HepG2 (cell line): ENCODE results near the gene HJURP. TPM values are rescaled to one million over a fixed set of nuclear protein-coding genes. Genes with fewer than 3 reads are reported as not detected.

ENCODE experiments used
- ATAC-seq: fragments of 200-7000 bp; cut with Tn5 transposase; 3 replicates; pipeline ENCODE4 v1.9.1; 2020; ENCODE audit warnings: mild to moderate bottlenecking, moderate library complexity
- BruUV-seq: library from RNA; stranded (reverse); fragments of 400-500 nt; replicated peaks from 2 replicates; lab custom pipeline; 2021; lab: Mats Ljungman, UMichigan
- CTCF ChIA-PET: fragments of 300-600 bp; formaldehyde crosslinking; extraction: SDS; loops from one replicate; lab custom pipeline; 2021; ENCODE audit warnings: low total read pairs, inconsistent platforms, low intra/inter-chr PET ratio; lab: Yijun Ruan, JAX
- POLR2A ChIA-PET: fragments of 350-600 bp; sonication (Branson Sonifier 250); formaldehyde crosslinking; loops from one replicate; lab custom pipeline; 2020; ENCODE audit warnings: antibody characterized with exemption, inconsistent platforms; lab: Yijun Ruan, JAX
- DNase-seq: peaks from one replicate; pipeline ENCODE4 v3.0.0-alpha.2; 2015; ENCODE audit warnings: low spot score
- FAIRE-seq: peaks from 3 replicates; lab custom pipeline; 2011; peaks lifted over from hg19 to GRCh38; lab: Jason Lieb, UNC
- H2AFZ ChIP-seq: one replicate; pipeline ENCODE4 v1.6.1; 2011; ENCODE audit warnings: low read length, inconsistent platforms
- H3K27ac ChIP-seq: fragments of 300-600 bp; 3 replicates; pipeline ENCODE4 v1.8.0; 2011; ENCODE audit warnings: mixed run types, mild to moderate bottlenecking, mixed read lengths, low read length, inconsistent platforms; ENCODE audit not compliant: insufficient read depth; ENCODE audit errors: extremely low read length
- H3K27me3 ChIP-seq, 2 experiments: fragments of 200-600 bp in 1 of 2; 2 replicates in 1 of 2; 3 replicates in 1 of 2; pipeline versions ENCODE4 v1.6.0 to v1.8.0; 2011; ENCODE audit warnings: low read length in 2 of 2, mild to moderate bottlenecking in 2 of 2, moderate library complexity in 2 of 2, inconsistent platforms in 1 of 2; ENCODE audit not compliant: insufficient read depth in 2 of 2, control insufficient read depth in 1 of 2
- H3K36me3 ChIP-seq, 2 experiments: fragments of 200-600 bp in 1 of 2; replicated peaks in 1 of 2; 2 replicates in 1 of 2; 3 replicates in 1 of 2; pipeline versions ENCODE4 v1.5.1 to v1.8.0; 2011; ENCODE audit warnings: low read length in 2 of 2, inconsistent platforms in 1 of 2; ENCODE audit not compliant: insufficient read depth in 2 of 2, control insufficient read depth in 1 of 2
- H3K4me1 ChIP-seq: 2 replicates; pipeline ENCODE4 v1.5.1; 2012; ENCODE audit warnings: low read length, inconsistent platforms; ENCODE audit not compliant: insufficient read depth
- H3K4me2 ChIP-seq: 2 replicates; pipeline ENCODE4 v1.6.0; 2011; ENCODE audit warnings: low read depth, low read length, inconsistent platforms
- H3K4me3 ChIP-seq, 3 experiments: fragments of 200-600 bp in 1 of 3; sonication (generic), shearing (Covaris generic) in 1 of 3; replicated peaks in 1 of 3; 2 replicates each; pipeline ENCODE4 v1.5.1; 2011 to 2016; ENCODE audit warnings: low read length in 3 of 3, inconsistent platforms in 2 of 3, low read depth in 2 of 3, mild to moderate bottlenecking in 2 of 3, control low read depth in 1 of 3, mixed read lengths in 1 of 3; ENCODE audit not compliant: insufficient read depth in 1 of 3
- H3K79me2 ChIP-seq: one replicate; pipeline ENCODE4 v1.6.1; 2011; ENCODE audit warnings: low read length, inconsistent platforms; ENCODE audit not compliant: insufficient read depth
- H3K9ac ChIP-seq: 2 replicates; pipeline ENCODE4 v1.6.0; 2011; ENCODE audit warnings: mild to moderate bottlenecking, low read depth, low read length, inconsistent platforms; ENCODE audit not compliant: insufficient read depth
- H3K9me3 ChIP-seq: 2 replicates; pipeline ENCODE4 v1.5.1; 2012; ENCODE audit warnings: mild to moderate bottlenecking, low read length
- H4K20me1 ChIP-seq: 2 replicates; pipeline ENCODE4 v1.6.0; 2011; ENCODE audit warnings: inconsistent platforms, mild to moderate bottlenecking, low read length, moderate library complexity; ENCODE audit not compliant: insufficient read depth
- CHD2 ChIP-seq: IDR thresholded peaks from 2 replicates; pipeline ENCODE4 v1.6.1; 2011; ENCODE audit warnings: low read depth, low read length, improper control_type of control experiment
- MED8 ChIP-seq: sonication (generic); formaldehyde crosslinking; IDR thresholded peaks from 2 replicates; pipeline ENCODE4 v1.8.1; 2023; ENCODE audit warnings: mild to moderate bottlenecking, missing genetic modification reagents; ENCODE audit not compliant: insufficient replicate concordance
- MIER2 ChIP-seq: IDR thresholded peaks from 2 replicates; pipeline ENCODE4 v1.6.1; 2016; ENCODE audit warnings: missing biosample characterization, missing genetic modification reagents
- NFIB ChIP-seq: sonication (generic); formaldehyde crosslinking; IDR thresholded peaks from 2 replicates; pipeline ENCODE4 v1.9.0; 2021; ENCODE audit warnings: missing genetic modification reagents, mild to moderate bottlenecking, borderline replicate concordance
- NFKBIZ ChIP-seq: IDR thresholded peaks from 2 replicates; pipeline ENCODE4 v1.6.1; 2018; ENCODE audit warnings: missing genetic modification reagents, missing compliant biosample characterization
- RFX5 ChIP-seq: IDR thresholded peaks from 2 replicates; pipeline ENCODE4 v1.6.1; 2011; ENCODE audit warnings: low read depth, low read length, improper control_type of control experiment
- RORA ChIP-seq: sonication (generic); formaldehyde crosslinking; IDR thresholded peaks from 2 replicates; pipeline ENCODE4 v1.5.0; 2020; ENCODE audit warnings: mild to moderate bottlenecking, missing genetic modification reagents, moderate library complexity
- SP2 ChIP-seq: sonication (generic); formaldehyde crosslinking; IDR thresholded peaks from 2 replicates; pipeline ENCODE4 v1.5.1; 2020; ENCODE audit warnings: mild to moderate bottlenecking, missing genetic modification reagents
- ZFP36 ChIP-seq: fragments of 150-350 bp; IDR thresholded peaks from 2 replicates; pipeline ENCODE4 v1.6.1; 2018; ENCODE audit warnings: borderline replicate concordance, low read length, low read depth; ENCODE audit not compliant: partially characterized antibody
- ZFP36L1 ChIP-seq: sonication (generic); formaldehyde crosslinking; IDR thresholded peaks from 2 replicates; pipeline ENCODE4 v1.8.0; 2022; ENCODE audit warnings: mild to moderate bottlenecking, missing genetic modification reagents, moderate library complexity
- ZNF124 ChIP-seq: sonication (generic); formaldehyde crosslinking; IDR thresholded peaks from 2 replicates; pipeline ENCODE4 v1.4.0; 2020; ENCODE audit warnings: missing genetic modification reagents
- ZNF230 ChIP-seq: sonication (generic); formaldehyde crosslinking; IDR thresholded peaks from 2 replicates; pipeline ENCODE4 v1.4.0; 2020; ENCODE audit warnings: mild to moderate bottlenecking, missing genetic modification reagents
- ZNF24 ChIP-seq: fragments of 450-650 bp; IDR thresholded peaks from 2 replicates; pipeline ENCODE4 v1.6.1; 2017; ENCODE audit warnings: antibody characterized with exemption, mild to moderate bottlenecking
- ZNF296 ChIP-seq: sonication (generic); formaldehyde crosslinking; conservative IDR thresholded peaks from 2 replicates; pipeline ENCODE4 v1.5.0; 2020; ENCODE audit warnings: mild to moderate bottlenecking, missing genetic modification reagents
- ZNF558 ChIP-seq: sonication (generic); formaldehyde crosslinking; IDR thresholded peaks from 2 replicates; pipeline ENCODE4 v1.9.0; 2022; ENCODE audit warnings: mild to moderate bottlenecking, missing genetic modification reagents, borderline replicate concordance
- ZNF562 ChIP-seq: sonication (generic); formaldehyde crosslinking; IDR thresholded peaks from 2 replicates; pipeline ENCODE4 v1.8.0; 2022; ENCODE audit warnings: missing genetic modification reagents, borderline replicate concordance
- WGBS: methylation state at CpG from one replicate; pipeline ENCODE4 v1.1.6; 2017; ENCODE audit warnings: low lambda C conversion rate; 5-methylcytosine and 5-hydroxymethylcytosine counted together
- in situ Hi-C: cut with HindIII; loops from 2 replicates; pipeline ENCODE4 v1.10.0; 2017; ENCODE audit warnings: low pct_unique_long_range_greater_than_20kb; ENCODE audit not compliant: extremely low pct_ligation_motif_present
- intact Hi-C: fragments of 100-400 bp; cut with micrococcal nuclease; formaldehyde crosslinking; loops from one replicate; pipeline ENCODE4 v1.10.0; 2022; ENCODE audit not compliant: unreplicated experiment
- polyA plus RNA-seq, 8 experiments: library from polyadenylated mRNA; depleted of rRNA in 3 of 8; stranded (reverse) in 7 of 8; unstranded in 1 of 8; fragments of >200 nt; fragmentation: Illumina TruSeq in 4 of 8; extraction: Trizol in 4 of 8; gene quantifications; 2 replicates each; pipeline versions ENCODE4 v1.2.1 to v1.2.3, GENCODE V29; 2011 to 2016; ENCODE audit warnings: low read depth in 4 of 8, missing spikeins in 1 of 8, mixed read lengths in 1 of 8; ENCODE audit not compliant: insufficient read depth in 1 of 8
- total RNA-seq, 5 experiments: library from RNA; depleted of rRNA; stranded (reverse); fragments of >200 nt; fragmentation: Illumina TruSeq; extraction: Trizol; gene quantifications; 2 replicates each; pipeline ENCODE4 v1.2.3, GENCODE V29; 2016; ENCODE audit warnings: low read depth in 1 of 5
- TF ChIP-seq, protein P1 (sequence below): IDR thresholded peaks from 2 replicates; pipeline ENCODE4 v1.6.1; 2016
- TF ChIP-seq, protein P2 (sequence below): sonication (generic); formaldehyde crosslinking; IDR thresholded peaks from 2 replicates; pipeline ENCODE4 v1.4.0; 2020; ENCODE audit warnings: missing genetic modification reagents, borderline replicate concordance
- TF ChIP-seq, protein P3 (sequence below): sonication (generic); formaldehyde crosslinking; IDR thresholded peaks from 2 replicates; pipeline ENCODE4 v1.4.0; 2020; ENCODE audit warnings: missing genetic modification reagents

HJURP gene
- total and polyA plus RNA-seq, 2 of the 13 experiments (the other 11 are each of a cell fraction or from before 2014, with no cell fraction given), result 36.3 to 43.9 TPM

DNA sequence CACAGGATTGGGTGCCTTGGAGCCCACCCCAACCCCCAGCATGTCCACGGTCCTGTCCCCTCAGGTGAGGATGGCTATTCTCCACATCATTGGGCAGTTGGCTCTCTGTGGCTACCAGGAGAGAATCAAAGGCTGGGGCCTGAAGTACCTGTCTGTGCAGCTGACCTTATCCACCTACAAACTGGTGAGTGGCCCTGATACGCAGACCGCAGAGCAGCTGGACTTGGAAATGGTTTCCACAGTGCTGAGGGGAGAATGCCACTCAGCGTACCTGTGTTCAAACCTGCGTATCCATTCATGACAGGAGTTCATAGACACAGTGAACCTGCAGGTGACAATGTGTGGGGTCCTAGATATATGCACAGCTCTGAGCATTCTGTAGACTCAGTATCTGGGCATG is 54.6 kb downstream of the HJURP start:
- H3K9me3 ChIP-seq, result no peaks in the 10 kb centered on the region
- WGBS, result 50% methylated on average over 1 of the region's 5 CpGs
- H3K79me2 ChIP-seq, result no peaks in the 10 kb centered on the region
- intact Hi-C loops (no loop called here), in situ Hi-C loops (no loop called here)
- CTCF ChIA-PET, result no interaction called here
- H3K4me3 ChIP-seq, result no peak overlapping the region
- POLR2A ChIA-PET, result no interaction called here
- H3K36me3 ChIP-seq, result no peaks in the 10 kb centered on the region
- no peak overlapping the region for H3K4me2 ChIP-seq
- H3K4me1 ChIP-seq, result no peaks in the 10 kb centered on the region
- H3K27ac ChIP-seq, result no peak overlapping the region
- DNase-seq (no peak), FAIRE-seq (no peak), ATAC-seq (no peak; the same call in 2 of the 3 replicates)
- H2AFZ ChIP-seq, result no peak overlapping the region
- no peak overlapping the region for H3K9ac ChIP-seq
- H4K20me1 ChIP-seq, result no peaks in the 10 kb centered on the region
- H3K27me3 ChIP-seq, result peaks cover 2 to 50% of the 10 kb centered on the region in 2 experiments; a peak in 3 of 5 replicates
- no TSS peak for BruUV-seq
- TF ChIP-seq ZFP36L1 (CRISPR knock-in tag), result no peak
- no peak for TF ChIP-seq ZNF558 (CRISPR knock-in tag)
- no peak for TF ChIP-seq SP2 (CRISPR knock-in tag)
- TF ChIP-seq ZNF24, result no peak
- TF ChIP-seq MED8 (CRISPR knock-in tag), result no peak
- TF ChIP-seq ZNF296 (CRISPR knock-in tag), result no peak
- TF ChIP-seq NFIB (CRISPR knock-in tag), result no peak
- no peak for TF ChIP-seq ZNF230 (CRISPR knock-in tag)
- TF ChIP-seq, protein P1, sequence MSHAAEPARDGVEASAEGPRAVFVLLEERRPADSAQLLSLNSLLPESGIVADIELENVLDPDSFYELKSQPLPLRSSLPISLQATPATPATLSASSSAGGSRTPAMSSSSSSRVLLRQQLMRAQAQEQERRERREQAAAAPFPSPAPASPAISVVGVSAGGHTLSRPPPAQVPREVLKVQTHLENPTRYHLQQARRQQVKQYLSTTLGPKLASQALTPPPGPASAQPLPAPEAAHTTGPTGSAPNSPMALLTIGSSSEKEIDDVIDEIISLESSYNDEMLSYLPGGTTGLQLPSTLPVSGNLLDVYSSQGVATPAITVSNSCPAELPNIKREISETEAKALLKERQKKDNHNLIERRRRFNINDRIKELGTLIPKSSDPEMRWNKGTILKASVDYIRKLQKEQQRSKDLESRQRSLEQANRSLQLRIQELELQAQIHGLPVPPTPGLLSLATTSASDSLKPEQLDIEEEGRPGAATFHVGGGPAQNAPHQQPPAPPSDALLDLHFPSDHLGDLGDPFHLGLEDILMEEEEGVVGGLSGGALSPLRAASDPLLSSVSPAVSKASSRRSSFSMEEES (CRISPR knock-in tag), result no peak
- no peak for TF ChIP-seq RFX5
- no peak for TF ChIP-seq ZNF124
- TF ChIP-seq CHD2, result no peak
- no peak for TF ChIP-seq MIER2 (CRISPR knock-in tag)
- TF ChIP-seq ZFP36, result no peak
- TF ChIP-seq ZNF562 (CRISPR knock-in tag), result no peak
- TF ChIP-seq RORA, result no peak
- TF ChIP-seq, protein P2, sequence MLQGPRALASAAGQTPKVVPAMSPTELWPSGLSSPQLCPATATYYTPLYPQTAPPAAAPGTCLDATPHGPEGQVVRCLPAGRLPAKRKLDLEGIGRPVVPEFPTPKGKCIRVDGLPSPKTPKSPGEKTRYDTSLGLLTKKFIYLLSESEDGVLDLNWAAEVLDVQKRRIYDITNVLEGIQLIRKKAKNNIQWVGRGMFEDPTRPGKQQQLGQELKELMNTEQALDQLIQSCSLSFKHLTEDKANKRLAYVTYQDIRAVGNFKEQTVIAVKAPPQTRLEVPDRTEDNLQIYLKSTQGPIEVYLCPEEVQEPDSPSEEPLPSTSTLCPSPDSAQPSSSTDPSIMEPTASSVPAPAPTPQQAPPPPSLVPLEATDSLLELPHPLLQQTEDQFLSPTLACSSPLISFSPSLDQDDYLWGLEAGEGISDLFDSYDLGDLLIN (CRISPR knock-in tag), result no peak
- no peak for TF ChIP-seq NFKBIZ (CRISPR knock-in tag)
- TF ChIP-seq, protein P3, sequence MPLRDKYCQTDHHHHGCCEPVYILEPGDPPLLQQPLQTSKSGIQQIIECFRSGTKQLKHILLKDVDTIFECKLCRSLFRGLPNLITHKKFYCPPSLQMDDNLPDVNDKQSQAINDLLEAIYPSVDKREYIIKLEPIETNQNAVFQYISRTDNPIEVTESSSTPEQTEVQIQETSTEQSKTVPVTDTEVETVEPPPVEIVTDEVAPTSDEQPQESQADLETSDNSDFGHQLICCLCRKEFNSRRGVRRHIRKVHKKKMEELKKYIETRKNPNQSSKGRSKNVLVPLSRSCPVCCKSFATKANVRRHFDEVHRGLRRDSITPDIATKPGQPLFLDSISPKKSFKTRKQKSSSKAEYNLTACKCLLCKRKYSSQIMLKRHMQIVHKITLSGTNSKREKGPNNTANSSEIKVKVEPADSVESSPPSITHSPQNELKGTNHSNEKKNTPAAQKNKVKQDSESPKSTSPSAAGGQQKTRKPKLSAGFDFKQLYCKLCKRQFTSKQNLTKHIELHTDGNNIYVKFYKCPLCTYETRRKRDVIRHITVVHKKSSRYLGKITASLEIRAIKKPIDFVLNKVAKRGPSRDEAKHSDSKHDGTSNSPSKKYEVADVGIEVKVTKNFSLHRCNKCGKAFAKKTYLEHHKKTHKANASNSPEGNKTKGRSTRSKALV (CRISPR knock-in tag), result no peak
